Peyer's patch (tissue), 4 donors: ENCODE data around the gene AKT3. TPM values are rescaled to one million over a fixed set of nuclear protein-coding genes. Genes with fewer than 3 reads are reported as not detected.

Experiments used
- DNase-seq, 3 donors: peaks; one replicate each; pipeline ENCODE4 v3.0.0-alpha.2; 2017 to 2019
- H3K27ac ChIP-seq, 4 donors: fragments of 200-600 bp; sonication (generic); one replicate each; pipeline ENCODE4 v1.5.1; 2016 to 2019
- H3K27me3 ChIP-seq, 2 donors: fragments of 200-600 bp; sonication (generic); one replicate each; pipeline ENCODE4 v1.5.1; 2019
- H3K36me3 ChIP-seq, 3 donors: fragments of 200-600 bp; sonication (generic); one replicate each; pipeline ENCODE4 v1.5.1; 2016 to 2019
- H3K4me1 ChIP-seq, 4 donors: fragments of 200-600 bp; sonication (generic); one replicate each; pipeline ENCODE4 v1.5.1; 2016 to 2019
- H3K4me3 ChIP-seq, 4 donors: fragments of 200-600 bp; sonication (generic); 1 replicate in 3 of 4; 2 replicates in 1 of 4; pipeline ENCODE4 v1.5.1; 2016 to 2019; ENCODE audit warnings: mild to moderate bottlenecking in 1 of 4
- H3K9me3 ChIP-seq, 4 donors: fragments of 200-600 bp; sonication (generic); one replicate each; pipeline ENCODE4 v1.5.1; 2016 to 2019; ENCODE audit warnings: mild to moderate bottlenecking in 1 of 4
- CTCF ChIP-seq, 6 experiments: fragments of 450-650 bp in 4 of 6; fragments of 200-600 bp in 2 of 6; sonication (generic) in 1 of 6; IDR thresholded peaks; one replicate each; pipeline ENCODE4 v1.5.1; 2017 to 2019; ENCODE audit warnings: antibody characterized with exemption in 6 of 6, mild to moderate bottlenecking in 3 of 6, moderate library complexity in 1 of 6
- POLR2A ChIP-seq, 2 donors: fragments of 450-650 bp; IDR thresholded peaks; one replicate each; pipeline ENCODE4 v1.5.1; 2017; ENCODE audit warnings: antibody characterized with exemption in 2 of 2, mild to moderate bottlenecking in 2 of 2, moderate library complexity in 2 of 2
- total RNA-seq, 4 donors: library from RNA; depleted of rRNA; stranded (reverse); fragments of >200 nt; gene quantifications; one replicate each; pipeline ENCODE4 v1.1.0, GENCODE V29; 2016

AKT3 gene
- total RNA-seq, 4 donors from 2014 or later: 4.4 to 71.8 (median 15.2) TPM

- DNase-seq: no peak
- Histone ChIP-seq H3K4me3 (no peak overlapping the region), H3K27ac (no peak overlapping the region), H3K4me1 (no peaks in the 10 kb centered on the region), H3K9me3 (no peaks in the 10 kb centered on the region), H3K36me3 (no peaks in the 10 kb centered on the region), H3K27me3 (no peaks in the 10 kb centered on the region)
- TF ChIP-seq POLR2A (IDR thresholded peaks at IDR 0.05) (no peak), CTCF (IDR thresholded peaks at IDR 0.05) (no peak)
These were observed 395.6 kb downstream of the AKT3 start for GRCh38 chr1:243454328-243454997.

- no peak for TF ChIP-seq POLR2A (IDR thresholded peaks at IDR 0.05)
- no peak for TF ChIP-seq CTCF (IDR thresholded peaks at IDR 0.05)
- Histone ChIP-seq H3K4me1 (no peaks in the 10 kb centered on the region), H3K27ac (no peak overlapping the region), H3K36me3 (no peaks in the 10 kb centered on the region), H3K9me3 (no peaks in the 10 kb centered on the region), H3K27me3 (no peaks in the 10 kb centered on the region), H3K4me3 (no peak overlapping the region)
- DNase-seq: no peak
These were observed 398.0 kb downstream of the AKT3 start for GRCh38 chr1:243452092-243452491.

GRCh38 chr1:243449373-243449772 lies 400.7 kb downstream of the AKT3 start:
- Histone ChIP-seq H3K9me3 (no peaks in the 10 kb centered on the region), H3K4me3 (no peak overlapping the region), H3K27ac (no peak overlapping the region), H3K27me3 (no peaks in the 10 kb centered on the region), H3K4me1 (no peaks in the 10 kb centered on the region), H3K36me3 (no peaks in the 10 kb centered on the region)
- no peak for DNase-seq
- TF ChIP-seq POLR2A (IDR thresholded peaks at IDR 0.05) (no peak), CTCF (IDR thresholded peaks at IDR 0.05) (no peak)

GRCh38 chr1:243447844-243448243 lies 402.2 kb downstream of the AKT3 start:
- no peak overlapping the region for H3K4me3 ChIP-seq

GRCh38 chr1:243447347-243447746 lies 402.7 kb downstream of the AKT3 start:
- H3K27ac ChIP-seq: no peak overlapping the region
- no peaks in the 10 kb centered on the region for H3K27me3 ChIP-seq
- TF ChIP-seq POLR2A (IDR thresholded peaks at IDR 0.05) (no peak), CTCF (IDR thresholded peaks at IDR 0.05) (no peak)
- H3K4me1 ChIP-seq: no peaks in the 10 kb centered on the region
- no peak for DNase-seq
- H3K9me3 ChIP-seq: no peaks in the 10 kb centered on the region
- no peak overlapping the region for H3K4me3 ChIP-seq
- no peaks in the 10 kb centered on the region for H3K36me3 ChIP-seq

More at GRCh38 chr1:243447844-243448243, 402.2 kb downstream of the AKT3 start:
- no peak for DNase-seq
- no peaks in the 10 kb centered on the region for H3K27me3 ChIP-seq
- H3K9me3 ChIP-seq: no peaks in the 10 kb centered on the region
- no peak for TF ChIP-seq CTCF (IDR thresholded peaks at IDR 0.05)
- TF ChIP-seq POLR2A (IDR thresholded peaks at IDR 0.05): no peak
- no peak overlapping the region for H3K27ac ChIP-seq
- H3K4me1 ChIP-seq: no peaks in the 10 kb centered on the region
- H3K36me3 ChIP-seq: no peaks in the 10 kb centered on the region

- no peak for DNase-seq
- H3K4me3 ChIP-seq: no peak overlapping the region
- H3K27me3 ChIP-seq: no peaks in the 10 kb centered on the region
- no peaks in the 10 kb centered on the region for H3K9me3 ChIP-seq
- H3K27ac ChIP-seq: no peak overlapping the region
- TF ChIP-seq POLR2A (IDR thresholded peaks at IDR 0.05): no peak
- TF ChIP-seq CTCF (IDR thresholded peaks at IDR 0.05): no peak
- H3K36me3 ChIP-seq: no peaks in the 10 kb centered on the region
- H3K4me1 ChIP-seq: no peaks in the 10 kb centered on the region
These were observed 406.5 kb downstream of the AKT3 start for GRCh38 chr1:243443557-243443956.
